ENCODE results near the gene ANAPC16. TPM values are rescaled to one million over a fixed set of nuclear protein-coding genes. Genes with fewer than 3 reads are reported as not detected.

Gene ANAPC16
- total and polyA plus RNA-seq, 2 experiments from 2014 or later: 69.6 to 97.9 TPM

DNA sequence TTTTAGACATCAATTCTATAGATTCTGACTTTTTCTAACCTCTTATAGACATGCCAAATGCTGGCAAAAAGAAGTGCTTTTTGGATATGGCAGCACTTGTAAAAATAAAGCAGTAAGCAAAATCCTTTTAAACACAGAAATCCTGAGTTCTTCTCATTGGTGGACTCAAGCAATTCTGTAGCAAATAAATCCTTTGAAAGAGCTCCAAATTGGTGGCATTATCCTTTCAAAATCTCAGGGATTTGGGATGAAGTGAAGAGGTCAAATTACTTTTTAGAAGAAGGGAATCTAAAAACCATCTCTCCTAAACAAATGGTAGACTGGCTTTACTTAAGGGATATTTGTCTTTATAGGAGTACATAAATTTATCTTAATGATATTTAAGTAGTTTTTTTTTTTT lies 17.8 kb downstream of the ANAPC16 start:
- Histone ChIP-seq H3K9ac (no peak overlapping the region), H3F3A (ENCODE audit: insufficient read depth) (no peaks in the 10 kb centered on the region), H3K9me2 (ENCODE audit: insufficient read depth) (no peaks in the 10 kb centered on the region), H3K36me3 (ENCODE audit: low read depth) (peaks cover 32% of the 10 kb centered on the region), H3K27ac (no peak overlapping the region), H2AFZ (no peak overlapping the region), H3K9me3 (ENCODE audit: low read depth) (no peaks in the 10 kb centered on the region), H4K20me1 (ENCODE audit: insufficient read depth) (no peaks in the 10 kb centered on the region), H3K4me2 (ENCODE audit: unreplicated experiment) (no peak overlapping the region), H3K27me3 (replicated peaks; ENCODE audit: insufficient read depth) (no peaks in the 10 kb centered on the region), H3K4me3 (no peak overlapping the region), H3K4me1 (ENCODE audit: insufficient read depth) (no peaks in the 10 kb centered on the region), H3K79me2 (ENCODE audit: insufficient read depth) (no peaks in the 10 kb centered on the region; the same call in 1 of the 2 replicates)
- in situ Hi-C loops (cut with MboI): no loop called here
- no peak for DNase-seq
- TF ChIP-seq EZH2 (IDR thresholded peaks at IDR 0.05; ENCODE audit: insufficient read depth, poor library complexity, severe bottlenecking): no peak

DNA sequence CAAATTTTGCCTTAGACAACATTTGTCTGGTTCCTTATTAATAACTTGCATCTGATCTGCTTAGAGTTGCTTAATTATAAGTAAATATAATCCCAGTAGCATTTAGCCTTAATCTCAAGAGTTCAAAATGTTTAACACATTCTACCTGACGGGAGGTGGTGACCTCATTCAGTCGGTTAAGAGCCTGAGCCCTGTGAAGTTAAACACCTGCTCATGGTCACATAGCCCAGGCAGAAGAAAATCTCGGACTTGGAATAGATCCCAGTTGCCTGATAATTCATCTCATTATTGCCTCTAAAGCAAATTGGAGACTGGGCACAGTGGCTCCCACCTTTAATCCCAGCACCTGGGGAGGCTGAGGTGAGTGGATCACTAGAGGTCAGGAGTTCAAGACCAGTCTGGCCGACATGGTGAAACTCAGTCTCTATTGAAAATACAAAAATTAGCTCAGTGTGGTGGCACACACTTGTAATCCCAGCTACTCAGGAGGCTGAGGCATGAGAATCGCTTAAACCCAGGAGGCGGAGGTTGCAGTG lies 18.8 kb downstream of the ANAPC16 start:
- in situ Hi-C loops (cut with MboI): no loop called here
- H3F3A ChIP-seq (ENCODE audit: insufficient read depth): no peaks in the 10 kb centered on the region
- H3K27ac ChIP-seq: no peak overlapping the region
- no peak overlapping the region for H3K9ac ChIP-seq
- no peaks in the 10 kb centered on the region for H3K9me2 ChIP-seq (ENCODE audit: insufficient read depth)
- no peak for TF ChIP-seq EZH2phosphoT487 (IDR thresholded peaks at IDR 0.05; ENCODE audit: insufficient read depth, low read depth)
- TF ChIP-seq EZH2 (IDR thresholded peaks at IDR 0.05; ENCODE audit: insufficient read depth, poor library complexity, severe bottlenecking): no peak
- 86 to 88% methylated on average over 6 of the region's 6 CpGs for WGBS, 2 experiments (ENCODE audit: low coverage in 1 of 2, low lambda C conversion rate in 2 of 2, missing lambda C conversion rate in 2 of 2)
- H4K20me1 ChIP-seq (ENCODE audit: insufficient read depth): no peaks in the 10 kb centered on the region
- no peak overlapping the region for H3K4me2 ChIP-seq (ENCODE audit: unreplicated experiment)
- no peak for DNase-seq
- no peaks in the 10 kb centered on the region for H3K4me1 ChIP-seq (ENCODE audit: insufficient read depth)
- peaks cover 32% of the 10 kb centered on the region for H3K36me3 ChIP-seq (ENCODE audit: low read depth)
- no peaks in the 10 kb centered on the region; the same call in 1 of the 2 replicates for H3K79me2 ChIP-seq (ENCODE audit: insufficient read depth)
- H2AFZ ChIP-seq: no peak overlapping the region
- H3K27me3 ChIP-seq (replicated peaks; ENCODE audit: insufficient read depth): no peaks in the 10 kb centered on the region
- H3K4me3 ChIP-seq: no peak overlapping the region
- H3K9me3 ChIP-seq (ENCODE audit: low read depth): no peaks in the 10 kb centered on the region

DNA sequence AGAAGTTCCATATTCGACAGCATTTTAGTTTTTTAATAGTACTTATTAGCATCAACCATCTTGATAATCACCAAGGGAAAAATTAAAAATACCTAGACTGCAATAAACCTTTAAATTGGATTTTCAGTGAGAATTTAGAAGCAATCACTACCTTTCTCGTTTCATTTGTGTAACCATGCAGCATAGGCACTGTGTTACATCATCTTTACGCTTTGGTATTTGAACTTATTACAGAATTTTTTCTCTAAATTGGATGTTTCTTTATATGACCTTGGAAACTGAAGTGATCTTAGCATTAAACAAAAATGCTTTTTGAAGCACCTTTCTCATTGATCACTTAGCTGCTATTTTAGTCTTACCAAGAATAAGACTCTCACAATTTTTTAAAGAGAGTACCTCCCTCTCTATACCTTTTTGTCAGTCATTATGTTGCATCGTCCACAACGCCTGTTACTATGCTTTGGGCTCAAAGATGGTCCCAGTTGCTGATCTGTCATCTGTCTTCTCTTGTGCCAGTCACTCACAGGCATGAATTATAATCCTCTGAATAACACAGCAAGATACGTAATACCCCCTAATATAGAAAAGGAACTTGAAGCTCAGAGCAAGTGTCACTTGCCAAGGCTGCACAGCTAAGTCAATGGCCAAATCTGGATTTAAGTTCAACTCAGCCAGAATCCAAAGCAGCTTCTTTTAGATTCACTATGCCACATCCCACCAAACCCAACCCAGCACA lies 19.9 kb downstream of the ANAPC16 start:
- in situ Hi-C loops (cut with MboI): no loop called here
- DNase-seq: no peak

DNA sequence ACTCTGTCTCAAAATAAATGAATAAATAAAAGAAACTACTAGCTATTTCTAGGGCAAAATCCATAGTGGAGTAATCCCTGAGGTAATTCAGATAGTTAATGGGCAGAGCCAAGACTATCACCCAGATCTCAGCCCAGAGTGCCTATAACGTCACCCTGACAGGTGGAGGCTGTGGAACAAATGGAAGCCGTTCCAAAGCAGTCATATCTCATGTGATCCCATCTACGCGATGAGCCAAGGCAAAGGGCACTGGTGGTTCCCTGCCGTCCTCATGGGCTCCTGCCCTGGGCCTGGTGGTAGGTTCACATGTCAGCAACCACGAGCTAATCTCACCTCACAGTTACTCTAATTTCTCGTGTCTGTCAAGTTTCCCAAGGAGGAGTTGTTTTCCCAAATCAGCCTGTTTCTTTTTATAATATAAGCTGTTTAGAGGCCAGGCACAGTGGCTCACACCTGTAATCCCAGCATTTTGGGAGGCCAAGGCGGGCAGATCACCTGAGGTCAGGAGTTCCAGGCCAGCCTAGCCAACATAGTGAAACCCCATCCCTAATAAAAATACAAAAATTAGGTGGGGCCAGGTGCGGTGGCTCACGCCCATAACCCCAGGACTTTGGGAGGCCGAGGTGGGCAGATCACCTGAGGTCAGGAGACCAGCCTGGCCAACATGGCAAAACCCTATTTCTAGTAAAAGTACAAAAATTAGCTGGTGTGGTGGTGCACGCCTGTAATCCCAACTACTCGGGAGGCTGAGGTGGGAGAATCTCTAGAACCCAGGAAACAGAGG lies 22.8 kb downstream of the ANAPC16 start:
- no peaks in the 10 kb centered on the region for H3K79me2 ChIP-seq (ENCODE audit: insufficient read depth)
- whole genome bisulfite sequencing, 2 experiments (ENCODE audit: low coverage in 1 of 2, low lambda C conversion rate in 2 of 2, missing lambda C conversion rate in 2 of 2): 90% methylated on average over 13 of the region's 13 CpGs
- H3K27me3 ChIP-seq (replicated peaks; ENCODE audit: insufficient read depth): no peaks in the 10 kb centered on the region
- H3K36me3 ChIP-seq (ENCODE audit: low read depth): peaks cover 18% of the 10 kb centered on the region
- H3K9me2 ChIP-seq (ENCODE audit: insufficient read depth): no peaks in the 10 kb centered on the region
- H3K9me3 ChIP-seq (ENCODE audit: low read depth): no peaks in the 10 kb centered on the region
- H3K4me1 ChIP-seq (ENCODE audit: insufficient read depth): peaks cover 5% of the 10 kb centered on the region; the same call in 1 of the 2 replicates
- no peak for DNase-seq
- H4K20me1 ChIP-seq (ENCODE audit: insufficient read depth): no peaks in the 10 kb centered on the region
- H3K4me2 ChIP-seq (ENCODE audit: unreplicated experiment): no peak overlapping the region
- H3F3A ChIP-seq (ENCODE audit: insufficient read depth): peaks cover 11% of the 10 kb centered on the region
- no peak overlapping the region for H3K9ac ChIP-seq
- no peak overlapping the region for H3K27ac ChIP-seq
- TF ChIP-seq EZH2phosphoT487 (IDR thresholded peaks at IDR 0.05; ENCODE audit: insufficient read depth, low read depth) (no peak), EZH2 (IDR thresholded peaks at IDR 0.05; ENCODE audit: insufficient read depth, poor library complexity, severe bottlenecking) (no peak)
- in situ Hi-C loops (cut with MboI): no loop called here
- no peak overlapping the region for H2AFZ ChIP-seq
- H3K4me3 ChIP-seq: no peak overlapping the region

More for the DNA sequence above, 19.9 kb downstream of the ANAPC16 start:
- H3K4me1 ChIP-seq (ENCODE audit: insufficient read depth): no peaks in the 10 kb centered on the region
- H3K4me3 ChIP-seq: no peak overlapping the region
- no peak overlapping the region for H2AFZ ChIP-seq
- no peaks in the 10 kb centered on the region for H3F3A ChIP-seq (ENCODE audit: insufficient read depth)
- WGBS, 2 experiments (ENCODE audit: low coverage in 1 of 2, low lambda C conversion rate in 2 of 2, missing lambda C conversion rate in 2 of 2): 87 to 92% methylated on average over 6 of the region's 6 CpGs
- no peaks in the 10 kb centered on the region for H4K20me1 ChIP-seq (ENCODE audit: insufficient read depth)
- no peak overlapping the region for H3K27ac ChIP-seq
- H3K79me2 ChIP-seq (ENCODE audit: insufficient read depth): no peaks in the 10 kb centered on the region
- H3K36me3 ChIP-seq (ENCODE audit: low read depth): peaks cover 25% of the 10 kb centered on the region
- H3K9me3 ChIP-seq (ENCODE audit: low read depth): no peaks in the 10 kb centered on the region
- no peak overlapping the region for H3K4me2 ChIP-seq (ENCODE audit: unreplicated experiment)
- H3K9ac ChIP-seq: no peak overlapping the region
- no peaks in the 10 kb centered on the region for H3K27me3 ChIP-seq (replicated peaks; ENCODE audit: insufficient read depth)
- H3K9me2 ChIP-seq (ENCODE audit: insufficient read depth): no peaks in the 10 kb centered on the region
- TF ChIP-seq EZH2phosphoT487 (IDR thresholded peaks at IDR 0.05; ENCODE audit: insufficient read depth, low read depth) (no peak), EZH2 (IDR thresholded peaks at IDR 0.05; ENCODE audit: insufficient read depth, poor library complexity, severe bottlenecking) (no peak)
